Uterus (tissue), 4 donors: ENCODE results near the gene FAM47E. TPM values are rescaled to one million over a fixed set of nuclear protein-coding genes. Genes with fewer than 3 reads are reported as not detected.

Experiments used
- DNase-seq, 2 donors: peaks; one replicate each; pipeline ENCODE4 v3.0.0-alpha.2; 2019 to 2020
- H3K27ac ChIP-seq, 2 donors: fragments of 200-600 bp; sonication (generic); 1 replicate in 1 of 2; 2 replicates in 1 of 2; pipeline ENCODE4 v1.5.1; 2016 to 2018
- H3K27me3 ChIP-seq, 2 donors: fragments of 200-600 bp; sonication (generic); one replicate each; pipeline ENCODE4 v1.5.1; 2018 to 2019; ENCODE audit warnings: control low read depth in 1 of 2
- H3K36me3 ChIP-seq, 2 donors: fragments of 200-600 bp; sonication (generic); one replicate each; pipeline ENCODE4 v1.5.1; 2019; ENCODE audit warnings: control low read depth in 1 of 2
- H3K4me1 ChIP-seq, 2 donors: fragments of 200-600 bp; sonication (generic); one replicate each; pipeline ENCODE4 v1.5.1; 2018 to 2019; ENCODE audit warnings: control low read depth in 1 of 2
- H3K4me3 ChIP-seq, 2 donors: fragments of 200-600 bp; sonication (generic); 1 replicate in 1 of 2; 2 replicates in 1 of 2; pipeline ENCODE4 v1.5.1; 2018 to 2019; ENCODE audit warnings: mild to moderate bottlenecking in 1 of 2
- H3K9me3 ChIP-seq, 2 donors: fragments of 200-600 bp; sonication (generic); one replicate each; pipeline ENCODE4 v1.5.1; 2019; ENCODE audit warnings: control low read depth in 1 of 2
- CTCF ChIP-seq, 4 experiments: fragments of 200-600 bp in 2 of 4; fragments of 450-650 bp in 2 of 4; sonication (generic) in 2 of 4; IDR thresholded peaks; one replicate each; pipeline ENCODE4 v1.5.1; 2016 to 2019; ENCODE audit warnings: antibody characterized with exemption in 4 of 4, mild to moderate bottlenecking in 2 of 4, moderate library complexity in 1 of 4
- POLR2A ChIP-seq, 2 donors: fragments of 450-650 bp; IDR thresholded peaks; one replicate each; pipeline ENCODE4 v1.6.1; 2016; ENCODE audit warnings: antibody characterized with exemption in 2 of 2, mild to moderate bottlenecking in 1 of 2, moderate library complexity in 1 of 2
- intact Hi-C: fragments of 100-400 bp; cut with DNase I; formaldehyde crosslinking; loops from one replicate; pipeline ENCODE4 v1.15.1; 2023; ENCODE audit warnings: low total_unique reads
- total RNA-seq, 4 donors: library from RNA; depleted of rRNA in 3 of 4; stranded (reverse); fragments of >200 nt in 3 of 4; gene quantifications; one replicate each; pipeline versions ENCODE4 v1.1.0 to v1.2.4, GENCODE V29; 2014 to 2023
- donor health status: DM: yes; HTN: yes; CAD: no.

Gene FAM47E
- total RNA-seq, 4 donors from 2014 or later, result 0.29 to 1.4 (median 1.2) TPM; not detected in 1

GRCh38 chr4:76266627-76267026, 15.1 kb downstream of the FAM47E start:
- no peak for DNase-seq
- no peak overlapping the region for H3K4me3 ChIP-seq
- TF ChIP-seq POLR2A (IDR thresholded peaks at IDR 0.05), result no peak
- no peaks in the 10 kb centered on the region for H3K27me3 ChIP-seq
- no peaks in the 10 kb centered on the region for H3K9me3 ChIP-seq
- no peaks in the 10 kb centered on the region for H3K36me3 ChIP-seq
- H3K27ac ChIP-seq, result no peak overlapping the region
- H3K4me1 ChIP-seq, result no peaks in the 10 kb centered on the region
- intact Hi-C loops, result no loop called here

GRCh38 chr4:76267811-76268210, 16.3 kb downstream of the FAM47E start:
- no peaks in the 10 kb centered on the region for H3K36me3 ChIP-seq
- no peaks in the 10 kb centered on the region for H3K27me3 ChIP-seq
- no peak overlapping the region for H3K4me3 ChIP-seq
- TF ChIP-seq CTCF (IDR thresholded peaks at IDR 0.05), result no peak
- no peak for TF ChIP-seq POLR2A (IDR thresholded peaks at IDR 0.05)
- no peak overlapping the region for H3K27ac ChIP-seq
- intact Hi-C loops, result no loop called here
- H3K9me3 ChIP-seq, result no peaks in the 10 kb centered on the region
- DNase-seq, result no peak
- no peaks in the 10 kb centered on the region for H3K4me1 ChIP-seq

- no peaks in the 10 kb centered on the region for H3K4me1 ChIP-seq
- intact Hi-C loops, result no loop called here
- no peaks in the 10 kb centered on the region for H3K27me3 ChIP-seq
- no peak overlapping the region for H3K27ac ChIP-seq
- H3K36me3 ChIP-seq, result no peaks in the 10 kb centered on the region
- H3K9me3 ChIP-seq, result no peaks in the 10 kb centered on the region
- DNase-seq, result no peak
- TF ChIP-seq POLR2A (IDR thresholded peaks at IDR 0.05), result no peak
- TF ChIP-seq CTCF (IDR thresholded peaks at IDR 0.05), result no peak
- no peak overlapping the region for H3K4me3 ChIP-seq
Observed at GRCh38 chr4:76270244-76271175, 19.0 kb downstream of the FAM47E start.

- Histone ChIP-seq H3K36me3 (no peaks in the 10 kb centered on the region), H3K9me3 (no peaks in the 10 kb centered on the region), H3K4me1 (no peaks in the 10 kb centered on the region), H3K27me3 (no peaks in the 10 kb centered on the region), H3K4me3 (no peak overlapping the region), H3K27ac (no peak overlapping the region)
- no peak for TF ChIP-seq POLR2A (IDR thresholded peaks at IDR 0.05)
- TF ChIP-seq CTCF (IDR thresholded peaks at IDR 0.05), result no peak
- intact Hi-C loops, result no loop called here
- DNase-seq, result no peak
Observed at GRCh38 chr4:76271248-76271647, 19.7 kb downstream of the FAM47E start.

- Histone ChIP-seq H3K9me3 (no peaks in the 10 kb centered on the region), H3K4me1 (no peaks in the 10 kb centered on the region), H3K4me3 (no peak overlapping the region), H3K27me3 (no peaks in the 10 kb centered on the region), H3K27ac (no peak overlapping the region), H3K36me3 (no peaks in the 10 kb centered on the region)
- no peak for DNase-seq
- TF ChIP-seq CTCF (IDR thresholded peaks at IDR 0.05), result no peak
- TF ChIP-seq POLR2A (IDR thresholded peaks at IDR 0.05), result no peak
- intact Hi-C loops, result no loop called here
Observed at GRCh38 chr4:76272073-76272472, 20.6 kb downstream of the FAM47E start.
